ENCODE results near the gene TLR1. TPM values are rescaled to one million over a fixed set of nuclear protein-coding genes. Genes with fewer than 3 reads are reported as not detected.

TLR1 gene
- total RNA-seq: 3.8 and 5.4 TPM in 2 replicates

GRCh38 chr4:38804654-38805295 is at the start of gene TLR1:
TSS of gene TLR1 (minus strand) at chr4:38804791. CDS start at chr4:38798831, 5,960 bp downstream.

GRCh38 chr4:38782452-38783108 is 22.0 kb downstream of the TLR1 start, which contains the start of gene TLR10:
TSS of gene TLR10 (minus strand) at chr4:38782990. CDS start at chr4:38775590, 7,400 bp downstream.

Other genes with a start within 250 kb of the TLR1 start
- gene KLF3, start 140.6 kb downstream of the TLR1 start, total RNA-seq: 15.5 and 23.3 TPM in 2 replicates
- gene TLR10, start 21.8 kb downstream of the TLR1 start, total RNA-seq: not detected in 2 replicates
- gene TLR6, start 52.0 kb upstream of the TLR1 start, total RNA-seq: 1.1 and 1.9 TPM in 2 replicates
- gene FAM114A1, start 63.0 kb upstream of the TLR1 start, total RNA-seq: 111 and 167 TPM in 2 replicates
- 2.2 and 14.4 TPM in 2 replicates for gene TMEM156, start 227.6 kb upstream of the TLR1 start, total RNA-seq